HUES64 (cell line): ENCODE results near the gene TRIM63.

Experiments
- H3K27ac ChIP-seq: 2 replicates; pipeline ENCODE4 v1.7.0; 2013; ENCODE audit warnings: low read depth, low read length, inconsistent platforms
- H3K27me3 ChIP-seq: 2 replicates; pipeline ENCODE4 v1.6.1; 2013; ENCODE audit warnings: mild to moderate bottlenecking, low read length; ENCODE audit not compliant: insufficient read depth
- H3K36me3 ChIP-seq: 2 replicates; pipeline ENCODE4 v1.6.1; 2013; ENCODE audit warnings: mild to moderate bottlenecking, low read length; ENCODE audit not compliant: insufficient read depth
- H3K4me1 ChIP-seq: 2 replicates; pipeline ENCODE4 v1.6.1; 2013; ENCODE audit warnings: mild to moderate bottlenecking, low read length, moderate library complexity; ENCODE audit not compliant: insufficient read depth
- H3K4me3 ChIP-seq: 2 replicates; pipeline ENCODE4 v1.5.1; 2013; ENCODE audit warnings: mild to moderate bottlenecking, low read length, moderate library complexity
- H3K9ac ChIP-seq: 2 replicates; pipeline ENCODE4 v1.6.1; 2013; ENCODE audit warnings: mild to moderate bottlenecking, low read depth, low read length
- H3K9me3 ChIP-seq: 2 replicates; pipeline ENCODE4 v1.6.1; 2013; ENCODE audit warnings: low read depth, low read length; ENCODE audit not compliant: insufficient read depth
- WGBS: fragments of 150-250, 120-280 bp; methylation state at CpG from one replicate; pipeline ENCODE4 v1.1.7; 2013; ENCODE audit warnings: missing lambda C conversion rate; 5-methylcytosine and 5-hydroxymethylcytosine counted together

The TRIM63 gene

GRCh38 chr1:26053718-26054560 is 13.5 kb downstream of the TRIM63 start:
- Histone ChIP-seq H3K4me3 (no peak overlapping the region), H3K27me3 (peaks cover 20% of the 10 kb centered on the region), H3K36me3 (no peaks in the 10 kb centered on the region), H3K9ac (no peak overlapping the region), H3K27ac (no peak overlapping the region), H3K9me3 (no peaks in the 10 kb centered on the region), H3K4me1 (no peaks in the 10 kb centered on the region)
- WGBS, result 61% methylated on average over 15 of the region's 16 CpGs

DNA sequence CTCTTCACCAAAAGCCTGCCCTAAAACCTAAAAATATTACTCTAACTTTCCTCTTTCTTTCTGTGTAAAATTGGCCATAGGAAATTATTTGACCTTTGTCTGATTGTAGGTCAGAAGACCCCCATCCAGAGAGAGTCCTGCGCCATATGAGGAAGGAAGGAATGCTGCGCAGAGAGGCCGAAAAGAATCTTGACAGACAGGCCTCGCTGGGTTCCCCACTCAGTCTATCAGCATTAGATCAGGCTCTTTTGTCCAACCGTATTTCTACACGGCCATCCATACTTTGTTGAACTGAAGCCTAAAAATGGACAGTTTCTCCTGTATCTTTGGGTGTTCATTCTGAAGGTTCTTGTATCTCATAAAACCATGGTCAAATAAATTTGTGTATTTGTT is 17.2 kb downstream of the TRIM63 start:
- no peak overlapping the region for H3K4me3 ChIP-seq
- peaks cover 2% of the 10 kb centered on the region; the same call in 1 of the 2 replicates for H3K4me1 ChIP-seq
- no peaks in the 10 kb centered on the region for H3K36me3 ChIP-seq
- no peaks in the 10 kb centered on the region for H3K9me3 ChIP-seq
- no peak overlapping the region for H3K27ac ChIP-seq
- 93% methylated on average over 6 of the region's 6 CpGs for WGBS
- peaks cover 54% of the 10 kb centered on the region for H3K27me3 ChIP-seq
- no peak overlapping the region for H3K9ac ChIP-seq

- WGBS, result 84% methylated on average over 10 of the region's 10 CpGs
- Histone ChIP-seq H3K9me3 (no peaks in the 10 kb centered on the region), H3K36me3 (no peaks in the 10 kb centered on the region), H3K4me1 (peaks cover 2% of the 10 kb centered on the region; the same call in 1 of the 2 replicates), H3K27ac (no peak overlapping the region), H3K9ac (no peak overlapping the region), H3K27me3 (peaks cover 60% of the 10 kb centered on the region), H3K4me3 (no peak overlapping the region)
These were observed 17.7 kb downstream of the TRIM63 start for GRCh38 chr1:26049531-26050247.

- Histone ChIP-seq H3K4me3 (no peak overlapping the region), H3K36me3 (no peaks in the 10 kb centered on the region), H3K4me1 (peaks cover 2% of the 10 kb centered on the region; the same call in 1 of the 2 replicates), H3K27ac (no peak overlapping the region), H3K27me3 (peaks cover 80% of the 10 kb centered on the region), H3K9ac (no peak overlapping the region), H3K9me3 (no peaks in the 10 kb centered on the region)
- 87% methylated on average over 7 of the region's 7 CpGs for WGBS
These were observed 20.1 kb downstream of the TRIM63 start for GRCh38 chr1:26047278-26047874.

GRCh38 chr1:26046246-26047095 is 21.0 kb downstream of the TRIM63 start:
- Histone ChIP-seq H3K27ac (no peak overlapping the region), H3K9ac (no peak overlapping the region), H3K4me1 (peaks cover 2% of the 10 kb centered on the region; the same call in 1 of the 2 replicates), H3K9me3 (no peaks in the 10 kb centered on the region), H3K4me3 (peak overlapping the region; percentile 45), H3K27me3 (peaks cover 89% of the 10 kb centered on the region), H3K36me3 (no peaks in the 10 kb centered on the region)
- 11% methylated on average over 57 of the region's 57 CpGs for WGBS

- Histone ChIP-seq H3K4me3 (peak within 1 kb of the TSS; percentile 45), H3K27me3 (peaks cover 94% of the 10 kb centered on the region), H3K36me3 (no peaks in the 10 kb centered on the region), H3K9me3 (no peaks in the 10 kb centered on the region), H3K9ac (no peak within 1 kb of the TSS; the same call in 1 of the 2 replicates), H3K4me1 (peaks cover 2% of the 10 kb centered on the region; the same call in 1 of the 2 replicates), H3K27ac (no peak within 1 kb of the TSS)
- WGBS, result 1% methylated on average over 62 of the region's 62 CpGs
These were observed 21.6 kb downstream of the TRIM63 start, which contains the start of gene SLC30A2 for GRCh38 chr1:26045722-26046245. Gene SLC30A2 (minus strand): TSS chr1:26046118. CDS start chr1:26045896, 222 bp downstream.

DNA sequence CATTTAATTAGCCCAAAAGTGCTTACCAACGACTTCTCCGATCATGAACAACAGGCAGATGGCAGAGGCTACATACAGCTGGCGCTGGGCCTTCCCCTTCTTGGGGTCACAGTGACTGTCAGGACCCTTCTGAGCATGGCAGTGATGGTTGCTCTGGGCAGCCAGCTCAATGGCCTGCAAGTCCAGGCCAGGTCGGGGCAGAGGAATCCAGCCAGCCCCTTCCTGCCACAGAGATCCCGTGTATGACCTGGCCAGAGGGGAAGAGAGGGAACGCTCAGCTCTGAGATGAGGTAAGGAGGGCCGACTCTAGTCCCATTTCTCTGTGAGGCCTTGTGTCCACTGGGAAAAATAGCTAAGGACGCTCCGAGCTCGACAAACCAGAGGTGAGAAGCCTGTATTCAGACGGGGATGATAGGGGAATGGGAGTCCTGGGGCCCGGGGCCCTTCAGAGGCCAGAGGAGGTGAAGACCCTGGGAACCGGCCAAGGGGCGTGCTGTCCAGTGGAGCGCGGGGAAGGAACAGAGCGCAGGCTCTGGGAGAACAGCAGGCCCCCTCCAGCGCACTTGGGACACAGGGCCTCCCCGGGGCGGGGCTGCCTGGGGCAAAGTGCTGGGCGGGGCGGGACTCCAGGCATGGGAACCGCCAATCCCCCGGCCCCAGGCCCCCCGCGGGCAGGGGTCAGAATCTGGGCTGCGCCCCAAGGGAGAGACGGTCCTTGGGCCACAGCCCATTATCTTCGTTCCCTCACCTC is 22.3 kb downstream of the TRIM63 start:
- H3K9ac ChIP-seq, result no peak overlapping the region; the same call in 1 of the 2 replicates
- no peaks in the 10 kb centered on the region for H3K36me3 ChIP-seq
- H3K9me3 ChIP-seq, result no peaks in the 10 kb centered on the region
- no peak overlapping the region for H3K27ac ChIP-seq
- WGBS, result 34% methylated on average over 29 of the region's 29 CpGs
- peaks cover 2% of the 10 kb centered on the region; the same call in 1 of the 2 replicates for H3K4me1 ChIP-seq
- H3K4me3 ChIP-seq, result peak overlapping the region; percentile 45
- H3K27me3 ChIP-seq, result peaks cover 92% of the 10 kb centered on the region

DNA sequence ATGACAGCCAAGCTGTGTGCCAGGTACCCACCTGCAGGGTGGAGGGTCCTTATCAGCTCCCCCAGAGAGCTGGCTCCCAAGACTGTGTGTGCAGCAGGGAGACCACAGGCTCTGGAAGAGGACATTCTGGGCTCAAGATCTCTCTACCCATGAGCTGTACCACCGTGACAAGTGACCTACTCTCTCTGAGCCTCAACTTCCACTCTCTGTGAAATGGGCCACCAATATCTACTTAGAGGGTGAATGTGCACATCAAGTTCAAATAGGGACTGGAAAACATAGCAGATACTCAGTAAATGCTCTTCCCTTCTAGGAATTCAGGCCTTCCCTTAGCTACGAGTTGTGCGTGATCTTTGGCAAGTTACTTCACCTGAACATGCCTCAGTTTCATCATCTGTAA is 23.0 kb downstream of the TRIM63 start:
- WGBS, result 91% methylated on average over 3 of the region's 3 CpGs
- Histone ChIP-seq H3K27me3 (peaks cover 85% of the 10 kb centered on the region), H3K4me1 (peaks cover 2% of the 10 kb centered on the region; the same call in 1 of the 2 replicates), H3K4me3 (no peak overlapping the region), H3K27ac (no peak overlapping the region), H3K9ac (no peak overlapping the region), H3K9me3 (no peaks in the 10 kb centered on the region), H3K36me3 (no peaks in the 10 kb centered on the region)

DNA sequence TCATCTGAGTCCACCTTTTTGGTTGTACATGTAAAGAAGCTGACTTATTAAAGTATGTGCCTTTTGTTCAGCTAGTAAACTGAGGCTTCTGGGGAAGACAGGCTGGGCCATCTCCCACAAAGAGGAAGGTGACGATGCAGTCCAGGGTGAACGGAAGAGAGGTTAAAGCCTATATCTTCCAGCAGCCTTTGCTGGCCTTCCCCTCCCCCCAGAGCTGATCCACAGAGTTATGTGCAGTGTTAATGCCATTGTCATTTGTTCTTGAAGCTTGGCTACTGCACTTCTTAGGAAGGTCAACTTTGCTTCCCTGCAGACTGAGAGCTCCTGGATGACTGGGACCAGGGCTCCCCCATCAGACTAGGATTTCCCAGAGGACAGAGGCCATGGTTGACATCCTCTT is 23.7 kb downstream of the TRIM63 start:
- H3K4me1 ChIP-seq, result peaks cover 2% of the 10 kb centered on the region; the same call in 1 of the 2 replicates
- 96% methylated on average over 2 of the region's 2 CpGs for WGBS
- H3K27ac ChIP-seq, result no peak overlapping the region
- H3K4me3 ChIP-seq, result no peak overlapping the region
- peaks cover 84% of the 10 kb centered on the region for H3K27me3 ChIP-seq
- H3K9me3 ChIP-seq, result no peaks in the 10 kb centered on the region
- H3K9ac ChIP-seq, result no peak overlapping the region
- H3K36me3 ChIP-seq, result no peaks in the 10 kb centered on the region

DNA sequence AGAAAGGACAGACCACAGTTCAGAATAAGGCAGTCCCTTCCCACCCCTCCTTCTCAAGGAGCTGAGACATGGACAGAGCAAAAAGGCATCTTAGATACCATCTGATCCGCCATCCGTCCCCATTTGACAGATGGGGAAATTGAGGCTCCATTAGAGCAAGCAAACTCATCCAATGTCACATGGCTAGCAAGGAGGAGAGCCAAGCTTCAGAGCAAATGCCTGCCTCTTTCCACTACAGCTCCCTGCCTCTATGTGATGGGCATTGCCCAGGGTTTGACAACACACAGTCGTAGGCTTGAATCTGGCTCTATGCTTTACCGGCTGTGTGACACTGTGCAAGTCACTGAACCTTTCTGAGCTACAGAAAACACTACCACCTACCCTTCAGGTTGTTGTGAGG is 25.5 kb downstream of the TRIM63 start:
- Histone ChIP-seq H3K36me3 (no peaks in the 10 kb centered on the region), H3K4me1 (peaks cover 2% of the 10 kb centered on the region; the same call in 1 of the 2 replicates), H3K27ac (no peak overlapping the region), H3K4me3 (no peak overlapping the region), H3K9me3 (no peaks in the 10 kb centered on the region), H3K9ac (no peak overlapping the region), H3K27me3 (peaks cover 80% of the 10 kb centered on the region)
- WGBS, result 80% methylated on average over 4 of the region's 4 CpGs
